IMR-90 (cell line): ENCODE data around the gene AKAP6. TPM values are rescaled to one million over a fixed set of nuclear protein-coding genes. Genes with fewer than 3 reads are reported as not detected.

Source experiments
- ATAC-seq: fragments of 200-7000 bp; cut with Tn5 transposase; 2 replicates; pipeline ENCODE4 v1.9.1; 2020; ENCODE audit warnings: low read depth, mild to moderate bottlenecking, moderate library complexity
- BruUV-seq: library from RNA; stranded (reverse); fragments of 400-500 nt; replicated peaks from 2 replicates; lab custom pipeline; 2021; lab: Mats Ljungman, UMichigan
- CTCF ChIA-PET: fragments of 300-600 bp; formaldehyde crosslinking; extraction: SDS; loops from one replicate; lab custom pipeline; 2021; ENCODE audit warnings: antibody characterized with exemption; lab: Yijun Ruan, JAX
- POLR2A ChIA-PET: fragments of 300-600 bp; sonication (Branson Sonifier 250); formaldehyde crosslinking; loops from one replicate; lab custom pipeline; 2022; ENCODE audit warnings: antibody characterized with exemption; ENCODE audit not compliant: unreplicated experiment; lab: Charles Lee
- DNase-seq: peaks from one replicate; pipeline ENCODE4 v3.0.0; 2013
- H2AFZ ChIP-seq: replicated peaks from 2 replicates; pipeline ENCODE3; 2013; ENCODE audit warnings: low read length, mild to moderate bottlenecking; ENCODE audit not compliant: poor library complexity
- H2AK5ac ChIP-seq: 2 replicates; pipeline ENCODE4 v1.6.1; 2013; ENCODE audit warnings: low read depth, low read length, inconsistent platforms
- H2AK9ac ChIP-seq: replicated peaks from 2 replicates; pipeline ENCODE3; 2013; ENCODE audit warnings: mild to moderate bottlenecking, low read depth, low read length, moderate library complexity; ENCODE audit not compliant: poor library complexity
- H2BK120ac ChIP-seq: 2 replicates; pipeline ENCODE4 v1.6.1; 2013; ENCODE audit warnings: low read depth, low read length, inconsistent platforms
- H2BK15ac ChIP-seq: 3 replicates; pipeline ENCODE4 v1.6.1; 2013; ENCODE audit warnings: low read depth, low read length, inconsistent platforms
- H2BK20ac ChIP-seq: 2 replicates; pipeline ENCODE4 v1.6.1; 2013; ENCODE audit warnings: low read depth, mild to moderate bottlenecking, inconsistent platforms, low read length, moderate library complexity
- H2BK5ac ChIP-seq: 2 replicates; pipeline ENCODE4 v1.6.1; 2013; ENCODE audit warnings: mild to moderate bottlenecking, low read depth, low read length, inconsistent platforms; ENCODE audit not compliant: poor library complexity, severe bottlenecking
- H3K14ac ChIP-seq: replicated peaks from 2 replicates; pipeline ENCODE4 v1.6.1; 2013; ENCODE audit warnings: low read depth, low read length, inconsistent platforms
- H3K18ac ChIP-seq: 2 replicates; pipeline ENCODE4 v1.6.1; 2013; ENCODE audit warnings: low read depth, low read length, control low read depth
- H3K23ac ChIP-seq: 2 replicates; pipeline ENCODE4 v1.6.1; 2013; ENCODE audit warnings: low read depth, low read length, inconsistent platforms
- H3K27ac ChIP-seq: 2 replicates; pipeline ENCODE4 v1.5.1; 2013; ENCODE audit warnings: mild to moderate bottlenecking, control low read depth, low read length; ENCODE audit not compliant: insufficient read depth
- H3K27me3 ChIP-seq: 2 replicates; pipeline ENCODE4 v1.6.1; 2013; ENCODE audit warnings: low read length; ENCODE audit not compliant: control insufficient read depth, insufficient read depth
- H3K36me3 ChIP-seq: 2 replicates; pipeline ENCODE4 v1.6.1; 2013; ENCODE audit warnings: low read length, mixed read lengths; ENCODE audit not compliant: control insufficient read depth, insufficient read depth
- H3K4ac ChIP-seq: 2 replicates; pipeline ENCODE4 v1.6.1; 2013; ENCODE audit warnings: low read depth, low read length, inconsistent platforms
- H3K4me1 ChIP-seq: 2 replicates; pipeline ENCODE4 v1.6.1; 2013; ENCODE audit warnings: low read length, mixed read lengths; ENCODE audit not compliant: control insufficient read depth, insufficient read depth
- H3K4me2 ChIP-seq: 2 replicates; pipeline ENCODE4 v1.6.1; 2013; ENCODE audit warnings: low read depth, mild to moderate bottlenecking, control low read depth, low read length, moderate library complexity
- H3K4me3 ChIP-seq: 2 replicates; pipeline ENCODE4 v1.5.1; 2013; ENCODE audit warnings: low read depth, mild to moderate bottlenecking, control low read depth, low read length, moderate library complexity; ENCODE audit not compliant: insufficient read depth
- H3K56ac ChIP-seq: 2 replicates; pipeline ENCODE4 v1.6.1; 2013; ENCODE audit warnings: low read length, inconsistent platforms; ENCODE audit not compliant: insufficient read depth; ENCODE audit errors: extremely low read depth
- H3K79me1 ChIP-seq, 2 experiments: 2 replicates each; pipeline ENCODE4 v1.6.1; 2013; ENCODE audit warnings: low read length in 2 of 2, inconsistent platforms in 1 of 2, low read depth in 1 of 2
- H3K9ac ChIP-seq: 2 replicates; pipeline ENCODE4 v1.6.1; 2013; ENCODE audit warnings: low read depth, low read length, control low read depth
- H3K9me1 ChIP-seq: 2 replicates; pipeline ENCODE4 v1.6.1; 2013; ENCODE audit warnings: low read length, inconsistent platforms; ENCODE audit not compliant: insufficient read depth
- H3K9me3 ChIP-seq: 2 replicates; pipeline ENCODE4 v1.6.1; 2013; ENCODE audit warnings: low read length; ENCODE audit not compliant: control insufficient read depth, insufficient read depth
- H4K20me1 ChIP-seq: 2 replicates; pipeline ENCODE4 v1.6.1; 2013; ENCODE audit warnings: low read length, inconsistent platforms; ENCODE audit not compliant: insufficient read depth
- H4K5ac ChIP-seq: 2 replicates; pipeline ENCODE4 v1.6.1; 2013; ENCODE audit warnings: mild to moderate bottlenecking, low read depth, low read length, control low read depth
- H4K8ac ChIP-seq, 2 experiments: 2 replicates each; pipeline ENCODE4 v1.6.1; 2013; ENCODE audit warnings: low read depth in 2 of 2, low read length in 2 of 2, control low read depth in 1 of 2, inconsistent platforms in 1 of 2
- H4K91ac ChIP-seq: 2 replicates; pipeline ENCODE4 v1.6.1; 2013; ENCODE audit warnings: low read depth, low read length, inconsistent platforms; ENCODE audit not compliant: insufficient read depth
- BHLHE40 ChIP-seq: fragments of 150-350 bp; IDR thresholded peaks from 2 replicates; pipeline ENCODE4 v1.6.1; 2016; ENCODE audit warnings: mild to moderate bottlenecking, low read depth, low read length
- CHD1 ChIP-seq: IDR thresholded peaks from 2 replicates; pipeline ENCODE4 v1.6.1; 2012; ENCODE audit warnings: low read depth, low read length, improper control_type of control experiment
- ELK1 ChIP-seq: fragments of 150-350 bp; IDR thresholded peaks from 2 replicates; pipeline ENCODE4 v1.6.1; 2016; ENCODE audit warnings: low read depth, mild to moderate bottlenecking, low read length, moderate library complexity, borderline replicate concordance
- FOS ChIP-seq: fragments of 150-350 bp; IDR thresholded peaks from 2 replicates; pipeline ENCODE4 v1.6.1; 2016; ENCODE audit warnings: low read depth, low read length
- MAZ ChIP-seq: IDR thresholded peaks from 2 replicates; pipeline ENCODE4 v1.6.1; 2012; ENCODE audit warnings: low read depth, mild to moderate bottlenecking, low read length, improper control_type of control experiment, moderate library complexity, borderline replicate concordance
- MXI1 ChIP-seq: IDR thresholded peaks from 2 replicates; pipeline ENCODE4 v1.6.1; 2012; ENCODE audit warnings: low read depth, mild to moderate bottlenecking, low read length, moderate library complexity, borderline replicate concordance
- POLR2A ChIP-seq: IDR thresholded peaks from 2 replicates; pipeline ENCODE4 v1.6.1; 2012; ENCODE audit warnings: mild to moderate bottlenecking, low read depth, low read length
- RCOR1 ChIP-seq: IDR thresholded peaks from 2 replicates; pipeline ENCODE4 v1.6.1; 2012; ENCODE audit warnings: mild to moderate bottlenecking, low read length, improper control_type of control experiment; ENCODE audit not compliant: insufficient replicate concordance
- RFX5 ChIP-seq: IDR thresholded peaks from 2 replicates; pipeline ENCODE4 v1.8.0; 2012; ENCODE audit warnings: low read depth, mild to moderate bottlenecking, low read length, moderate library complexity
- USF2 ChIP-seq: fragments of 150-350 bp; IDR thresholded peaks from 2 replicates; pipeline ENCODE4 v1.6.1; 2017; ENCODE audit warnings: mild to moderate bottlenecking, antibody characterized with exemption, low read length, low read depth
- WGBS, 2 experiments: methylation state at CpG; one replicate each; pipeline versions ENCODE4 v1.1.5 to v1.1.7; 2013; ENCODE audit warnings: missing lambda C conversion rate in 2 of 2; ENCODE audit not compliant: insufficient read length in 1 of 2; ENCODE audit errors: extremely low coverage in 2 of 2; 5-methylcytosine and 5-hydroxymethylcytosine counted together
- dilution Hi-C: fragments of 300-500 bp; cut with HindIII; formaldehyde crosslinking; loops from one replicate; pipeline ENCODE4 v1.14.3; 2018; ENCODE audit warnings: low sequenced_read_pairs; ENCODE audit not compliant: unreplicated experiment
- in situ Hi-C: fragments of 300-500 bp; cut with MboI; formaldehyde crosslinking; loops from 3 replicates; pipeline ENCODE4 v1.14.3; 2019; ENCODE audit warnings: low sequenced_read_pairs, inconsistent platforms, mixed read lengths
- intact Hi-C: fragments of 100-400 bp; cut with micrococcal nuclease; formaldehyde crosslinking; loops from 2 replicates; pipeline ENCODE4 v1.10.0; 2022
- polyA plus RNA-seq, 3 experiments: library from polyadenylated mRNA; depleted of rRNA; stranded (reverse); fragments of >200 nt; gene quantifications; 2 replicates each; pipeline ENCODE4 v1.2.3, GENCODE V29; 2012; ENCODE audit warnings: low replicate concordance in 1 of 3
- total RNA-seq: library from RNA; depleted of rRNA; stranded (reverse); fragments of >200 nt; gene quantifications from 2 replicates; pipeline ENCODE4 v1.2.3, GENCODE V29; 2012

AKAP6 gene
- total and polyA plus RNA-seq, 2 of the 4 experiments (the other 2 are of a cell fraction), result 0.22 to 1.6 TPM

- WGBS, 2 experiments, result no CpG with 5 or more reads among the region's 2 CpGs
- no peak overlapping the region for H2BK5ac ChIP-seq
- no peak overlapping the region for H3K18ac ChIP-seq
- H3K4me3 ChIP-seq, result no peak overlapping the region
- H3K9ac ChIP-seq, result no peak overlapping the region
- H2BK20ac ChIP-seq, result no peak overlapping the region
- H3K9me1 ChIP-seq, result peaks cover 2% of the 10 kb centered on the region
- H2AK5ac ChIP-seq, result no peak overlapping the region
- no peak overlapping the region for H2AK9ac ChIP-seq
- no peak overlapping the region for H2BK15ac ChIP-seq
- no peaks in the 10 kb centered on the region for H3K27me3 ChIP-seq
- TF ChIP-seq POLR2A, result no peak
- TF ChIP-seq RFX5, result no peak
- no peak for TF ChIP-seq MAZ
- no peak for TF ChIP-seq CHD1
- no peak for TF ChIP-seq ELK1
- no peak for TF ChIP-seq BHLHE40
- no peak for TF ChIP-seq MXI1
- no peak for TF ChIP-seq FOS
- TF ChIP-seq RCOR1, result no peak
- TF ChIP-seq USF2, result no peak
- no peak overlapping the region for H3K27ac ChIP-seq
- no peak overlapping the region for H4K5ac ChIP-seq
- in situ Hi-C loops, result no loop called here
- H2BK120ac ChIP-seq, result no peak overlapping the region
- no peak overlapping the region for H4K8ac ChIP-seq
- ATAC-seq (no peak), DNase-seq (no peak)
- H3K36me3 ChIP-seq, result no peaks in the 10 kb centered on the region
- H3K4me1 ChIP-seq, result peaks cover 11% of the 10 kb centered on the region
- intact Hi-C loops, result no loop called here
- no peak overlapping the region for H3K4ac ChIP-seq
- H3K14ac ChIP-seq, result no peak overlapping the region
- BruUV-seq, result no TSS peak
- no peaks in the 10 kb centered on the region for H3K9me3 ChIP-seq
- no peaks in the 10 kb centered on the region for H3K79me1 ChIP-seq
- dilution Hi-C loops, result no loop called here
- no peak overlapping the region for H3K23ac ChIP-seq
- H2AFZ ChIP-seq, result no peak overlapping the region
- ChIA-PET CTCF (interaction anchor here (1.2 kb wide), 1 partner anchor 121 kb away, joined by 3 read pairs; no protein-coding TSS in a partner anchor), POLR2A (no interaction called here)
- no peak overlapping the region for H4K91ac ChIP-seq
- no peaks in the 10 kb centered on the region for H4K20me1 ChIP-seq
- H3K4me2 ChIP-seq, result no peak overlapping the region
- no peak overlapping the region for H3K56ac ChIP-seq
These were observed 46.6 kb downstream of the AKAP6 start for GRCh38 chr14:32375663-32376062.
